Activated CD4-positive, alpha-beta T cell treated with anti-CD3 and anti-CD28 coated beads, Interleukin-2, amount 10 ng/mL, durations not matched to agents 7 days and 5 days (primary cell): ENCODE results near the gene ALDH1A2. TPM values are rescaled to one million over a fixed set of nuclear protein-coding genes. Genes with fewer than 3 reads are reported as not detected.

Experiments used
- CTCF ChIA-PET: fragments of 350-600 bp; sonication (Branson Sonifier 250); formaldehyde crosslinking; loops from one replicate; lab custom pipeline; 2021; ENCODE audit warnings: antibody characterized with exemption; lab: Charles Lee
- POLR2A ChIA-PET: fragments of 350-600 bp; sonication (Branson Sonifier 250); formaldehyde crosslinking; loops from one replicate; lab custom pipeline; 2021; ENCODE audit warnings: antibody characterized with exemption; lab: Charles Lee
- DNase-seq: peaks from one replicate; pipeline ENCODE4 v3.0.0-alpha.2; 2020
- H3K27ac Mint-ChIP-seq: one replicate; pipeline ENCODE4 v1.8.0; 2021; ENCODE audit warnings: mild to moderate bottlenecking, moderate library complexity, mixed read lengths
- H3K27me3 Mint-ChIP-seq: one replicate; pipeline ENCODE4 v1.8.0; 2021; ENCODE audit warnings: mixed read lengths
- H3K36me3 Mint-ChIP-seq: one replicate; pipeline ENCODE4 v1.8.0; 2021; ENCODE audit warnings: low read depth, mixed read lengths
- H3K4me1 Mint-ChIP-seq: one replicate; pipeline ENCODE4 v1.8.0; 2021; ENCODE audit warnings: mixed read lengths
- H3K4me3 Mint-ChIP-seq: one replicate; pipeline ENCODE4 v1.8.0; 2021; ENCODE audit warnings: mild to moderate bottlenecking, moderate library complexity, mixed read lengths
- H3K9me3 Mint-ChIP-seq: one replicate; pipeline ENCODE4 v1.8.0; 2021; ENCODE audit warnings: mixed read lengths
- total RNA-seq, 2 experiments: library from RNA; stranded (reverse); gene quantifications; one replicate each; pipeline ENCODE4 v1.2.3, GENCODE V29; 2021

ALDH1A2 gene
- total RNA-seq, 2 experiments from 2014 or later: not detected

GRCh38 chr15:57914350-57915055 lies 151.0 kb downstream of the ALDH1A2 start:
- H3K4me3 Mint-ChIP-seq: no peak overlapping the region
- DNase-seq: no peak
- no peak overlapping the region for H3K27ac Mint-ChIP-seq
- H3K4me1 Mint-ChIP-seq: no peaks in the 10 kb centered on the region
- no peaks in the 10 kb centered on the region for H3K9me3 Mint-ChIP-seq
- H3K27me3 Mint-ChIP-seq: no peaks in the 10 kb centered on the region
- ChIA-PET POLR2A (no interaction called here), CTCF (interaction anchor here (1.1 kb wide), 1 partner anchor 8 kb away, joined by 3 read pairs; no protein-coding TSS in a partner anchor)
- H3K36me3 Mint-ChIP-seq: no peaks in the 10 kb centered on the region

GRCh38 chr15:57911247-57911646 lies 154.3 kb downstream of the ALDH1A2 start:
- H3K4me1 Mint-ChIP-seq: no peaks in the 10 kb centered on the region
- POLR2A ChIA-PET: no interaction called here
- peaks cover 4% of the 10 kb centered on the region for H3K27me3 Mint-ChIP-seq
- no peak overlapping the region for H3K27ac Mint-ChIP-seq
- CTCF ChIA-PET: no interaction called here
- H3K4me3 Mint-ChIP-seq: no peak overlapping the region
- H3K36me3 Mint-ChIP-seq: no peaks in the 10 kb centered on the region
- DNase-seq: no peak
- no peaks in the 10 kb centered on the region for H3K9me3 Mint-ChIP-seq

- ChIA-PET POLR2A (no interaction called here), CTCF (no interaction called here)
- no peaks in the 10 kb centered on the region for H3K4me1 Mint-ChIP-seq
- H3K27me3 Mint-ChIP-seq: peaks cover 5% of the 10 kb centered on the region
- no peaks in the 10 kb centered on the region for H3K36me3 Mint-ChIP-seq
- no peak overlapping the region for H3K27ac Mint-ChIP-seq
- H3K4me3 Mint-ChIP-seq: no peak overlapping the region
- no peak for DNase-seq
- no peaks in the 10 kb centered on the region for H3K9me3 Mint-ChIP-seq
Observed at GRCh38 chr15:57910672-57911071, 154.8 kb downstream of the ALDH1A2 start.

DNA sequence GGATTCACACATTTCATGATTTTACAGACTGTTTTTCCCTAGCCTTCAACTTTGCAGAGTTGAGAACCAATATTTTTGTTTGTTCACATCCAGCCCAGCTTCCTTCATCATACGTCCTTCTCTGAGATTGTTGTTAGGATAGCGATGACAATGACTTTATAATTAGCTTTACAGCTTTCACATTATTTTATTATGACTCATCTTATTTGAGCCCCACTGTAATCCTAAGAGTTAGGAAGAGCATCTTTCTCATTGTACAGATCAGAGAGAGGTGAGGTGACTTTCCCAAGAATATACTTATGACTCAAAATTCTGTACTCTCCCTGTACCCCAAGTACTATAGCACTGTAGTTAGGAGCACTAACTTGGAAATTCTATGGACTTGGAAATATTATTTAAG lies 156.1 kb downstream of the ALDH1A2 start:
- POLR2A ChIA-PET: no interaction called here

DNA sequence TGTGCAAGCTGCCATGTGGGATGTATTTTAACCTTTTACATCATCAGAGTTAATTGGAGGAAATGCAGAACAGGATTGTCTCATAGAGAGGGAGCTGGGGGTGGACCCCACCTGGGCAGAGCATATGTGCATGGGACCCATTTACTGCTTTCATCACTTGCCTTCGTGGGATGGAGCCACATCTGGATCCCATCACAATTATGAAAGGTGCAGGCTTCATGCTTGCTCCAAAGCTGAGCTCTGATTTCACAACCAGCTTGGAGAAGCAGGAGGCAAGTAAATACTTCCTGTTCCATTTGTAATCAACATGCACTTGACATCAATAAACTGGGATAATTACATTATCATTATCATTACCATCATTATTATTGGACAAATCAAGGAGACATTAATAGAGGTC lies 161.9 kb downstream of the ALDH1A2 start:
- Mint-ChIP-seq H3K36me3 (no peaks in the 10 kb centered on the region), H3K27me3 (peaks cover 13% of the 10 kb centered on the region), H3K4me3 (no peak overlapping the region), H3K4me1 (no peaks in the 10 kb centered on the region), H3K9me3 (no peaks in the 10 kb centered on the region), H3K27ac (no peak overlapping the region)
- POLR2A ChIA-PET: no interaction called here
- CTCF ChIA-PET: no interaction called here
- no peak for DNase-seq

More for the DNA sequence above, 156.1 kb downstream of the ALDH1A2 start:
- DNase-seq: no peak
- no peaks in the 10 kb centered on the region for H3K9me3 Mint-ChIP-seq
- CTCF ChIA-PET: no interaction called here
- no peaks in the 10 kb centered on the region for H3K36me3 Mint-ChIP-seq
- no peak overlapping the region for H3K27ac Mint-ChIP-seq
- no peaks in the 10 kb centered on the region for H3K4me1 Mint-ChIP-seq
- no peak overlapping the region for H3K4me3 Mint-ChIP-seq
- peaks cover 5% of the 10 kb centered on the region for H3K27me3 Mint-ChIP-seq

Other genes with a start within 250 kb of the ALDH1A2 start
- gene AQP9, start 72.7 kb upstream of the ALDH1A2 start, total RNA-seq: not detected